SK-N-SH (cell line): Measurements from ENCODE around the gene SYCN. TPM values are rescaled to one million over a fixed set of nuclear protein-coding genes. Genes with fewer than 3 reads are reported as not detected.

Experiments
- CTCF ChIA-PET: fragments of 300-600, 350-600 bp; formaldehyde crosslinking; extraction: SDS; loops from one replicate; lab custom pipeline; 2021; lab: Yijun Ruan, JAX
- POLR2A ChIA-PET: fragments of 350-600 bp; sonication (Branson Sonifier 250); formaldehyde crosslinking; extraction: SDS; loops from one replicate; lab custom pipeline; 2020; ENCODE audit warnings: antibody characterized with exemption, inconsistent platforms; lab: Yijun Ruan, JAX
- DNase-seq: peaks from one replicate; pipeline ENCODE4 v3.0.0; 2012
- H2AFZ ChIP-seq: fragments of 200-600 bp; sonication (generic); 2 replicates; pipeline ENCODE4 v1.8.1; 2016; ENCODE audit warnings: antibody characterized with exemption, mild to moderate bottlenecking, low read depth
- H3F3A ChIP-seq: fragments of 200-600 bp; sonication (generic); replicated peaks from 2 replicates; pipeline ENCODE3; 2016; ENCODE audit warnings: antibody characterized with exemption, mild to moderate bottlenecking; ENCODE audit not compliant: insufficient read depth
- H3K27ac ChIP-seq, 2 experiments: fragments of 200-500 bp in 1 of 2; fragments of 200-600 bp in 1 of 2; sonication (Bioruptor generic) in 1 of 2; sonication (generic), shearing (Covaris generic) in 1 of 2; 2 replicates each; pipeline versions ENCODE4 v1.5.1 to v1.6.1; 2014 to 2016; ENCODE audit warnings: low read depth in 2 of 2, inconsistent platforms in 1 of 2, low read length in 1 of 2, mild to moderate bottlenecking in 1 of 2, mixed read lengths in 1 of 2
- H3K27me3 ChIP-seq: fragments of 200-600 bp; sonication (generic), shearing (Covaris generic); 2 replicates; pipeline ENCODE4 v1.6.1; 2016; ENCODE audit warnings: mixed run types; ENCODE audit not compliant: insufficient read depth
- H3K36me3 ChIP-seq, 2 experiments: fragments of 200-500 bp in 1 of 2; fragments of 200-600 bp in 1 of 2; sonication (Bioruptor generic) in 1 of 2; sonication (generic) in 1 of 2; replicated peaks in 1 of 2; 2 replicates each; pipeline versions ENCODE3 to v1.5.1; 2014 to 2016; ENCODE audit warnings: low read length in 1 of 2, mild to moderate bottlenecking in 1 of 2; ENCODE audit not compliant: insufficient read depth in 2 of 2, control insufficient read depth in 1 of 2
- H3K4me1 ChIP-seq, 2 experiments: fragments of 200-500 bp in 1 of 2; fragments of 200-600 bp in 1 of 2; sonication (Bioruptor generic) in 1 of 2; sonication (generic), shearing (Covaris generic) in 1 of 2; 2 replicates each; pipeline versions ENCODE4 v1.5.1 to v1.6.1; 2014 to 2016; ENCODE audit warnings: low read depth in 1 of 2, low read length in 1 of 2, mixed run types in 1 of 2; ENCODE audit not compliant: insufficient read depth in 2 of 2, control insufficient read depth in 1 of 2
- H3K4me2 ChIP-seq: fragments of 200-600 bp; sonication (generic), shearing (Covaris generic); 2 replicates; pipeline ENCODE4 v1.6.1; 2017; ENCODE audit warnings: mixed run types
- H3K4me3 ChIP-seq, 2 experiments: fragments of 200-500 bp in 1 of 2; fragments of 200-600 bp in 1 of 2; sonication (Bioruptor generic) in 1 of 2; sonication (generic), shearing (Covaris generic) in 1 of 2; 2 replicates each; pipeline versions ENCODE4 v1.5.1 to v1.8.1; 2014 to 2016; ENCODE audit warnings: low read depth in 2 of 2, inconsistent platforms in 1 of 2, low read length in 1 of 2, mild to moderate bottlenecking in 1 of 2, mixed read lengths in 1 of 2, moderate library complexity in 1 of 2
- H3K79me2 ChIP-seq: fragments of 200-600 bp; sonication (generic); 2 replicates; pipeline ENCODE4 v1.8.1; 2017; ENCODE audit warnings: mild to moderate bottlenecking; ENCODE audit not compliant: insufficient read depth
- H3K9ac ChIP-seq: fragments of 200-600 bp; sonication (generic); 2 replicates; pipeline ENCODE4 v1.6.1; 2017; ENCODE audit warnings: mixed run types
- H3K9me2 ChIP-seq: fragments of 200-600 bp; sonication (generic); 2 replicates; pipeline ENCODE4 v1.6.1; 2017; ENCODE audit warnings: mixed run types
- H3K9me3 ChIP-seq: fragments of 200-600 bp; sonication (generic); 2 replicates; pipeline ENCODE4 v1.6.1; 2017; ENCODE audit warnings: mixed run types, mild to moderate bottlenecking, moderate library complexity
- H4K20me1 ChIP-seq: fragments of 200-600 bp; sonication (generic); 2 replicates; pipeline ENCODE4 v1.6.1; 2017; ENCODE audit warnings: mild to moderate bottlenecking, mixed run types; ENCODE audit not compliant: insufficient read depth
- CTCF ChIP-seq: fragments of 200-600 bp; sonication (generic); IDR thresholded peaks from 2 replicates; pipeline ENCODE4 v1.6.1; 2017; ENCODE audit warnings: antibody characterized with exemption, mild to moderate bottlenecking, moderate library complexity
- ELF1 ChIP-seq: IDR thresholded peaks from 2 replicates; pipeline ENCODE4 v1.4.0; 2012
- EP300 ChIP-seq, 2 experiments: IDR thresholded peaks; 2 replicates each; pipeline versions ENCODE4 v1.4.0 to v1.6.1; 2012; ENCODE audit warnings: borderline replicate concordance in 1 of 2, low read depth in 1 of 2, low read length in 1 of 2
- FOSL2 ChIP-seq: IDR thresholded peaks from 2 replicates; pipeline ENCODE4 v1.4.0; 2012; ENCODE audit warnings: low read depth, mild to moderate bottlenecking, moderate library complexity, borderline replicate concordance
- GATA2 ChIP-seq: sonication (generic); formaldehyde crosslinking; IDR thresholded peaks from 2 replicates; pipeline ENCODE4 v1.5.0; 2020; ENCODE audit warnings: mild to moderate bottlenecking, missing genetic modification reagents
- IRF3 ChIP-seq: fragments of 150-350 bp; IDR thresholded peaks from 2 replicates; pipeline ENCODE4 v1.6.1; 2016; ENCODE audit warnings: mild to moderate bottlenecking, low read depth, low read length
- MAX ChIP-seq: IDR thresholded peaks from 2 replicates; pipeline ENCODE4 v1.4.0; 2012; ENCODE audit warnings: low read depth
- NFIC ChIP-seq: IDR thresholded peaks from 2 replicates; pipeline ENCODE4 v1.4.0; 2012; ENCODE audit warnings: borderline replicate concordance
- NRF1 ChIP-seq: IDR thresholded peaks from 2 replicates; pipeline ENCODE4 v1.6.1; 2012; ENCODE audit warnings: low read depth, mild to moderate bottlenecking, low read length
- POLR2AphosphoS5 ChIP-seq: IDR thresholded peaks from 2 replicates; pipeline ENCODE4 v1.6.1; 2012; ENCODE audit warnings: low read depth, low read length
- RXRA ChIP-seq: IDR thresholded peaks from 2 replicates; pipeline ENCODE4 v1.4.0; 2012; ENCODE audit warnings: low read depth, mild to moderate bottlenecking, borderline replicate concordance
- SIN3A ChIP-seq: IDR thresholded peaks from 2 replicates; pipeline ENCODE4 v1.6.1; 2012; ENCODE audit warnings: low read depth, mild to moderate bottlenecking, low read length, moderate library complexity, borderline replicate concordance
- SMC3 ChIP-seq: IDR thresholded peaks from 2 replicates; pipeline ENCODE4 v1.6.1; 2012; ENCODE audit warnings: low read depth, low read length, improper control_type of control experiment
- TAF1 ChIP-seq: IDR thresholded peaks from 2 replicates; pipeline ENCODE4 v1.6.1; 2012; ENCODE audit warnings: low read depth, mild to moderate bottlenecking, low read length, moderate library complexity, borderline replicate concordance
- TCF12 ChIP-seq: IDR thresholded peaks from 2 replicates; pipeline ENCODE4 v1.4.0; 2012
- USF1 ChIP-seq: IDR thresholded peaks from 2 replicates; pipeline ENCODE4 v1.4.0; 2012; ENCODE audit warnings: low read depth, borderline replicate concordance
- USF2 ChIP-seq: fragments of 150-350 bp; IDR thresholded peaks from 2 replicates; pipeline ENCODE4 v1.6.1; 2017; ENCODE audit warnings: antibody characterized with exemption, low read length, low read depth, borderline replicate concordance
- ZBTB33 ChIP-seq: IDR thresholded peaks from 2 replicates; pipeline ENCODE4 v1.4.0; 2012; ENCODE audit warnings: low read depth, borderline replicate concordance
- WGBS: methylation state at CpG from one replicate; pipeline ENCODE4 v1.1.6; 2017; ENCODE audit warnings: low lambda C conversion rate; 5-methylcytosine and 5-hydroxymethylcytosine counted together
- polyA plus RNA-seq, 3 experiments: library from polyadenylated mRNA; depleted of rRNA; stranded (reverse); fragments of >200 nt; gene quantifications; 2 replicates each; pipeline ENCODE4 v1.2.3, GENCODE V29; 2012

Gene SYCN
- polyA plus RNA-seq, 1 of the 3 experiments (the other 2 are of a cell fraction): not detected

GRCh38 chr19:39160889-39161672 lies 43.0 kb downstream of the SYCN start:
- H3F3A ChIP-seq: no peaks in the 10 kb centered on the region
- TF ChIP-seq ZBTB33: no peak
- no peak for TF ChIP-seq NFIC
- no peak for TF ChIP-seq CTCF
- TF ChIP-seq NRF1: no peak
- TF ChIP-seq TAF1: no peak
- TF ChIP-seq MAX: no peak
- no peak for TF ChIP-seq FOSL2
- TF ChIP-seq EP300 (IDR thresholded peaks at IDR 0.05; ENCODE audit: borderline replicate concordance in 1 of 2, low read depth in 1 of 2, low read length in 1 of 2): no peak
- no peak for TF ChIP-seq ELF1
- no peak for TF ChIP-seq TCF12
- no peak for TF ChIP-seq GATA2 (CRISPR knock-in tag)
- no peak for TF ChIP-seq RXRA
- TF ChIP-seq SMC3: no peak
- TF ChIP-seq USF2: no peak
- no peak for TF ChIP-seq IRF3
- no peak for TF ChIP-seq USF1
- TF ChIP-seq SIN3A: no peak
- TF ChIP-seq POLR2AphosphoS5: no peak
- ChIA-PET CTCF (no interaction called here), POLR2A (no interaction called here)
- no peak for DNase-seq
- H3K4me3 ChIP-seq: no peak overlapping the region
- H3K27ac ChIP-seq: peak overlapping the region in 1 of 2 experiments; percentile 29; a peak in 1 of 4 replicates
- H2AFZ ChIP-seq: no peak overlapping the region
- peaks cover 62% of the 10 kb centered on the region for H4K20me1 ChIP-seq
- H3K36me3 ChIP-seq: no peaks in the 10 kb centered on the region
- H3K9ac ChIP-seq: no peak overlapping the region
- no peak overlapping the region for H3K4me2 ChIP-seq
- no peaks in the 10 kb centered on the region for H3K9me2 ChIP-seq
- peaks cover 62% of the 10 kb centered on the region for H3K79me2 ChIP-seq
- H3K4me1 ChIP-seq: peaks cover 0 to 45% of the 10 kb centered on the region in 2 experiments; a peak in 1 of 4 replicates
- H3K9me3 ChIP-seq: no peaks in the 10 kb centered on the region
- WGBS: 93% methylated on average over 16 of the region's 21 CpGs
- H3K27me3 ChIP-seq: no peaks in the 10 kb centered on the region
